HG02981 (cell line): ENCODE results near the gene MSN.
A peak's percentile ranks its signal among the peaks of the same experiment; 100 is the strongest.

ENCODE experiments used
- ATAC-seq: cut with Tn5 transposase; IDR thresholded peaks from one replicate; pipeline ENCODE4 v1.9.1; 2021; ENCODE audit warnings: mild to moderate bottlenecking, moderate library complexity; ENCODE audit not compliant: unreplicated experiment

Gene MSN

GRCh38 chrX:65671966-65672365, 4.5 kb downstream of the MSN start:
- no peak for ATAC-seq

DNA sequence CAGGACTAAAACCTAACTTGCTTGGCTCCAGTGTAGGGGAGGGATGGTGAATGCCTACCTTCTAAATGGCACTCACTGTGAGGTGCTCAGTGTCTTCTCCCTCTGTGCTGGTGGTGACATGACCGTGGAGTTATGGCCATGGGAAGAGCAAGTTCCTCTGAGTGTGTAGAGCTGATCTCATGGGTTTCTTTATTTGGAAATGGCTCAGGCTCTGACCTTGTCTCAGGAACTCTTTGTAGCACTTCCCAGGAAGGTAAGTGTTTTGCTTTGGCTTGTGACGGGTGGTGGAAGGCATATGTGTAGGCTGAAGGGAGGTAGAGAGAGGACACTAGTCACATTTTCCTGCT, 6.4 kb downstream of the MSN start:
- no peak for ATAC-seq

DNA sequence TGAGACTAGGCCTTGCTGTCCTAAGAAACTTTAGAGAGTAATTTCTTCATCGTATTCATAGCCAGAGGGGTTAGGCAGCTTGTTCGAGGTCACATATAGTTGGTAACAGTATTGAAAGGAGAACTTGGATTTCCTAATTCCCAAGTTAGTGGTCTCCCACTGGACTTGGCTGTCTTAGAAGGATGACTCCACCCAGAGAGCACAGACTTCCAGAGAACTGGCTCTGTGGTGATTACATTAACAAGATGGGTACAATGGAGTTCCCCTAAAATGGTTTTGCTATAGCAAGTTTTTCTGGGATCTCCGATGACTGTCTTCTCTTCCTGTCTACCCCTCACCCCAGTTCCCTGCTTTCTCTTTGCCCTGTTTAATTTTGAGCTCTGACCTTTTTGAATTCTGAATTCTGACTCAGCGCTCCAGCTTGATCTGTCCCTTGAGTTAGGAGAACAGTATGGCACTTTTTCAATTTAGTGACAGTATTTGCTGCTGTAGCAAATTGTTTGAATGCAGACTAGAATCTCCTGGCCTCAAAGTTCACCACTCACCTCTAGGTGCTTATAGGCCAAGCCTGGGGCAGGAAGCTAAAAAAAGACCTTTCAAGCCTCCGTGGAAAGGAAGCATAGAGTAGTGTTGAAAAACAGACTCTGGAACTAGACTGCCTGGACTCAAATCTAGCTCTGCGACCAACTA, 6.9 kb downstream of the MSN start:
- ATAC-seq: no peak

DNA sequence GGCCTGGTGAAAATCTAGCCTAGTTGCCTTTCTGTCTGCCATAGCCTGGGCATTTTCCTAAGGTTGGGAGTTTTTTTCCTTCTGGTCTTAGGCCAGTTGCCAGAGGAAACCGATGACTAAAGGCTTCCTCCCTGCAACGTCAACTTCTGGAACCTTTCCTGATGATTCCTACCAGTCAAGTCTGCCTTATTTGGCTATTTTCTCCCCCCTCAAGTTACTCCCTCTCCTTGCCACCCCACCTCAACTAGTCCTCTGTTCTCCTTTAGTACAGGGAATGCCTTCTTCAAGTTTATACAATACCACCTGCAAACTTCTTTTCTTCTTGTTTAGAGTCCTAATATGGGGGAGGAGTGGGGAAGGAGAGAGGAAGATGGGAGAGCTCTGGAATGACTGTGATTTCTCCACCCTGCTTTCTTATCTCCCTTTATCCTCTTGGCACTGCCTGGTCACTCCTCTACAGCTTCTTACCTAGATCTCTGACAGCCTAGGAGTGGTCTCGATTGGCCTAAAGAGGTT, 10.6 kb downstream of the MSN start:
- no peak for ATAC-seq

GRCh38 chrX:65679071-65679540, 11.7 kb downstream of the MSN start:
- no peak for ATAC-seq

DNA sequence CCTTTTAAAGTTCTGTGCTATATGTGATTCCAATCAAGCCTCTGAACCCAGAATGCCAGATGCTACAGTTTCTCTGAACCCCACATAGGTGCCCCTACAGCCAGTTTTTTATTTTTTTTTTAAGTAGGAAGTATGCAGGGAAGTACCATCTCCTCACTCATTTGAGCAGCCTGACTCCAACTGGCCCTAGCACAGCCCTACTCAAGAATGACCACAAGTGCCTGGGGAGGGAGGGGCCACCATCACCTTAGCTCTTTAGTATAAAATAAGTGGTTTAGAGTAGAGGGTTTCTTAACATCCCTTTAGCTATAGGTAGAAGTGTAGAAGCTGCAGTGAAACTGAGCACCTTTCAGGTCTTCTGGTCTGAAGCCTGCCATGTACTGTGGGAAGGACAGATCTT, 14.4 kb downstream of the MSN start:
- ATAC-seq: no peak

- ATAC-seq: no peak
These were observed 17.7 kb downstream of the MSN start for GRCh38 chrX:65685112-65685511.

DNA sequence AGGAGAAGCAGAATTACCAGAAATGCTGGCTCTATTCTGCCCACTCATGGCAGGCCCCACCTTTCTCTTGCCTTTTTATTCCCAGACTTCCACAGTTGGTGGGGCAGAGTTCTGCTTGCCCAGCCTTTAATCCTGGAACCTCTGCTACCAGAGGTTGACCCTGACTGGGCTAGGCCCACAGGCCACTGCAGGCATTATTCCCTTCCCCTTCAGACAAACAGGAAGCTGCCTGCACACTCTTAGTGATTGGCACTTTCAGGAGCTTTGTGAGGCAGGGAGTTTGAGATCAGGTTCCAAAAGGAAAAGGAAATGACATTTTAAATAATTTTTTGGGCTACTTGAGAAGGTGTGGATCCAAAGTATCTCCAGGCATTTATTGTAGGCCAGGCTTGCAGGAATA, 18.8 kb downstream of the MSN start:
- no peak for ATAC-seq

- no peak for ATAC-seq
These were observed 19.9 kb downstream of the MSN start for GRCh38 chrX:65687367-65687766.

- ATAC-seq: peak; percentile 90
These were observed 21.0 kb downstream of the MSN start for GRCh38 chrX:65688403-65688871.

- no peak for ATAC-seq
These were observed 21.9 kb downstream of the MSN start for GRCh38 chrX:65689377-65689776.

- ATAC-seq: no peak
These were observed 22.8 kb downstream of the MSN start for GRCh38 chrX:65690057-65690855.

DNA sequence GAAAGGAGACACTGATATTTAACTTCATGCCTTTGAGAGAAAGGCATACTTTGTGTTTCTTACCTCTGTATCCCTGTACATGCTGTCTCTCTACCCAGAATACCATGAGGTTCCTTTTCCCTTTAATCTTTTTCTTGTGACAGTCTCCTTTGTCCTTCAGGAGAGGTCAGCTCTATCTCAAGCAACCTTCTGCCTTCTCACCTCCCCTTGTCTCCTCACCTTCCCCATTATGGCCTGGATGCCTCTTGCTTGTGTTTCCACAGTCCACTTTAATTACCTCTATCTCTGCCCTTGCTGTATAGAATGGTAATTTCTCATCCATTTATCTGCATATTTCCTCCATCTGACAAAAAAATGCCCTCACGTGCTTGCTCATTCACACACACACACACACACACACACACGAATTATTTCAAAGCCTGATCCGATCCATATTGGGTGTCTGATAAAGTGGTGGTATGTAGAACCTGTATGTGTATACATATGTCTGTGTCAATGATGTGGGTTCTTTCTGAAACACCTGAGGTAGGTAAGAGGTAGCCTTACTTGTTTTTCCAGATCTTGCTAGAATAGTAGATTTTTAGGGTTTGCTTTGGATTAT, 28.5 kb downstream of the MSN start:
- no peak for ATAC-seq

DNA sequence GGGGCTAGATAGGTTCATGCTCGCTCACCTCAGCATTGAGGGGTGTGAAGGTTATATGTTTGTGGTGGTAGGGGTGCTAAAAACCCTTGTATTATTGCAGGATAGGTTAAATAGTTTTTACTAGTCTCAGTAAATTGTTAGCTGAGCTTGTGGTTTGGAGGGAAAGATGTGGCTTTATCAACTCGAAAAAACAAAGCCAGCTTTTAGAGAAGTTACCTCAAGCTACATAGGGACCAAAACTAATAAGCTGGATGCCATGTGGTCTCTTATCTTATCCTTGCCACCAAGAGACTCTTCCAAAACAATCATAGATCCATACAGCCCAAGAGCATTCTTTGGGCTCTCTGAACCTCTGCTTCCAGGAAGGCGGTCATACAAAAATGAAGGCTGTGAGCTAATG, 29.2 kb downstream of the MSN start:
- ATAC-seq: no peak

DNA sequence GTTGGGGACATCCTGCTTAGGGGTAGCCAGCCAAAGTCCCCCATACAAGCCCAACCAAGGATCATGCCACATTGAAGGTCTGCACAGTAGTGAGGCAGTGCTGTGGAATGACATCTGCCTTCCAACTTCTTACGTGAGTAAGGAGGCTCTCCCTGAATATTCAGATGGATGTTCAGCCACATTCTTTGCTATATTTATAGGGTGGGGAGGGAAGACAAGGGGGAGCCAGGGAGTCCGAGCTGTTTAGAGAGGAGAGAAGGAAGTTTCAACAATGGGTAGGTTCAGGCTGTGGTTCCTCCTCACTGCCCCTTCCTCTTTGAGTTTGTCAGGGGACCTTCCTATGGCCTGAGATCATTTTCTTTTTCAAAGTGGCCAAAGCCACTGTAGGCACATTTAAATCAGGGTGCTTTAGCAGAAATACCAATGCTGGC, 29.8 kb downstream of the MSN start:
- no peak for ATAC-seq

DNA sequence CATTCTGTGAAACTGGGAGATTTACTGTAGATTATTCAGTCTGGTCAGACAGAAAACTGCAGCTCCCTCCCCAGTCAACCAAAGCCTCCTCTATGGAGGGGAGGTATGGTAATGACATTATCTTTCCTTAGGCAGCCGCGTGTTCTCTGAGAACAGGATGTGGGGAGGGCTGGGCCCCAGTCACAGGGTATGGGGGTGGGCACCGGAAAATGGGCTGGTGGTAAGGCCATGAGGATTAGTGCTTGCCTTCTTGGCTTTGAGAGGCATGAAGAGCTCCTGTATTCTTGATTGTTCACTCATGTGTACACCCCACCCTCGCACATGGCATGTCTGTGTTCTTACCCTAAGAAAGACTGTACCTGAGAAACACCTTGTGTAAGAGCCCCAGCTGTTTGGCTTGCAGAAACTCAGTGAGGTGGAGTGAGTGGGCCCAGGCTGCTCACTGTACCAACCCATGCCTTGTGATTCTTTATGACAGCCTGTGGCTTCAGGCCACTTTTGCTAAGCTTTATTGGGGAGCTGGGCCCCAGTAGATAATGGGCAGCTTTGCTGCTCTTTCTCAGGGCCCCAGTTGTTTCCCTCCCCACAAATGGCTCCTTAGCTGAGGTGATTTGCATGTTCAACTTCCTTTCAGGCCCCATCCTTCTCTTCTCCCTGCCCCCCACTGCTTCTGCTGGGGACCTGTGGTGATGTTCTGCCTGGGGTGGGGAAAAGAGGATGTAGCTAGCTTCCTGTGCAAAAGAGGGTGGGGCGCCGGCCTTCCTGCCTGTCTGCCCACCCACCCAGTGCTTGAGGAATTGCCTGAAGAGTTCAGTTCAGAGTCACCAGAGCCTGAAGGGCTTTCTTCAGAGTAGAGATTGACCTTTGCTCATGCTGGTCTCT, 30.7 kb downstream of the MSN start:
- ATAC-seq: peak; percentile 56

- ATAC-seq: no peak
These were observed 35.5 kb downstream of the MSN start for GRCh38 chrX:65702956-65703355.

DNA sequence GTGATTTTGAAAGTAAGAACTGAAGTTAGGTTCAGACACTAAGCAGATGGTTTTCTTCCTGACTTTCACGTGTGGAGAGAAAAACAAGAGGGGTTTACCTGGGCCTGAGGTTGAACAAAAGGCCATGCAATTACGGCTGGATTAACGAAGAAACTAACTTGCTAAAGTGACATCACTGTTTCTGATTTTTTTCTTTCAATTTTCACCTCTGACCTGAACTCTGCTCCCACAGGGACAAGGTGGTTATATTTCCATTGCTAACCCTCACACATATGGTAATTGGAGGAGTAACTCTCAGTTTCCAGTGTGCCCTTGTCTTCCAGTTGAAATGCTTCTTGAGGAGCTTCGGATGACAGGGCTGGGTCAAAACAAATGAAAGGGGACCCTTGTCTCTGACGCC, 38.0 kb downstream of the MSN start:
- ATAC-seq: no peak

- ATAC-seq: peak; percentile 50
These were observed 38.8 kb downstream of the MSN start for GRCh38 chrX:65706041-65706828.

GRCh38 chrX:65707151-65707550, 39.7 kb downstream of the MSN start:
- no peak for ATAC-seq
